GM12864 (cell line): Measurements from ENCODE around the gene TDRD1.

ENCODE experiments used
- DNase-seq: peaks from one replicate; pipeline ENCODE4 v3.0.0-alpha.2; 2011; ENCODE audit warnings: low read depth
- H3K4me3 ChIP-seq: 2 replicates; pipeline ENCODE4 v1.5.1; 2011; ENCODE audit warnings: mild to moderate bottlenecking, low read depth, low read length, control low read depth
- TF ChIP-seq, protein P1 (sequence below): IDR thresholded peaks from 2 replicates; pipeline ENCODE4 v1.5.1; 2011; ENCODE audit warnings: low read depth, mild to moderate bottlenecking, moderate library complexity, low read length, control low read depth, inconsistent platforms; ENCODE audit errors: missing control alignments

Gene TDRD1

DNA sequence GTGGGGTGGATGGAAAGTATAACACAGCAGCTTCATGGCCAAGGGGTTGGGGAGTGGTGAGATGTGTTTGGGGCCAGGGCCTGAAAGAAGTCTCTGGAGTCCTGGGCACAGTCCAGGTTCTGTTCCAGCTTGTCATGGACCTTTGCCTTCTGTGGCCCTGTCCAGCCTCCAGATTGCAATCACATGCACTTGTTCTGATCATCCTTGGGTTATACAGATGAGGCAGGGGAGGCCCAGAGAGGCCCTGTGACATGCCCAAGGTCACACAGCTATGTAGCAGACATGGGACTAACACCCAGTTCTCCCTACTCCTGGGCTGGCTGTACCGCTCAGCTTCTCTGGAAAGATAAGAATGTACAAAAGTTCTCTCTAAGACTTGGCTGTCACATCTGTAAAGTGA, 71.6 kb downstream of the TDRD1 start:
- TF ChIP-seq, protein P1, sequence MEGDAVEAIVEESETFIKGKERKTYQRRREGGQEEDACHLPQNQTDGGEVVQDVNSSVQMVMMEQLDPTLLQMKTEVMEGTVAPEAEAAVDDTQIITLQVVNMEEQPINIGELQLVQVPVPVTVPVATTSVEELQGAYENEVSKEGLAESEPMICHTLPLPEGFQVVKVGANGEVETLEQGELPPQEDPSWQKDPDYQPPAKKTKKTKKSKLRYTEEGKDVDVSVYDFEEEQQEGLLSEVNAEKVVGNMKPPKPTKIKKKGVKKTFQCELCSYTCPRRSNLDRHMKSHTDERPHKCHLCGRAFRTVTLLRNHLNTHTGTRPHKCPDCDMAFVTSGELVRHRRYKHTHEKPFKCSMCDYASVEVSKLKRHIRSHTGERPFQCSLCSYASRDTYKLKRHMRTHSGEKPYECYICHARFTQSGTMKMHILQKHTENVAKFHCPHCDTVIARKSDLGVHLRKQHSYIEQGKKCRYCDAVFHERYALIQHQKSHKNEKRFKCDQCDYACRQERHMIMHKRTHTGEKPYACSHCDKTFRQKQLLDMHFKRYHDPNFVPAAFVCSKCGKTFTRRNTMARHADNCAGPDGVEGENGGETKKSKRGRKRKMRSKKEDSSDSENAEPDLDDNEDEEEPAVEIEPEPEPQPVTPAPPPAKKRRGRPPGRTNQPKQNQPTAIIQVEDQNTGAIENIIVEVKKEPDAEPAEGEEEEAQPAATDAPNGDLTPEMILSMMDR, result no peak
- no peak overlapping the region for H3K4me3 ChIP-seq
- DNase-seq, result no peak

DNA sequence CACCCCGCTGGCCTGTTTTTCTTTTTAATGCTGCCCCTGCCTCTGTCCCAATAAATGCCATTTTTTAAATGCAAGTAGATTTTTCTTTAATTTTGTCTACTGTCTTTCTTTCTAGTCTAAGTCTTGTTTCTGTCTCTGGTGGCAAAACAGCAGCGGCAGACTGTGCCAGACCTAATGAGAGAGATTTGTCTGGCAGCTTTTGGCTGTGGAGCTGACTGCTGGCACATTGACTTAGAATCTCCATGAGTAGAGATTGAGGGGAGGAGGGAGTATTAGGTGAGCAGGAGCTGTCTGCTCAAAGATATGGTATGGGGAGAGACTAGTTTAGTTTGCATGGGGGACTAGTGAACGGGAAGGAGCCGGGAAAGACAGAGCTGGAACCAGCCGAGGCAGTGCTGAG, 72.9 kb downstream of the TDRD1 start:
- no peak overlapping the region for H3K4me3 ChIP-seq
- TF ChIP-seq, protein P1, result no peak
- DNase-seq, result no peak

DNA sequence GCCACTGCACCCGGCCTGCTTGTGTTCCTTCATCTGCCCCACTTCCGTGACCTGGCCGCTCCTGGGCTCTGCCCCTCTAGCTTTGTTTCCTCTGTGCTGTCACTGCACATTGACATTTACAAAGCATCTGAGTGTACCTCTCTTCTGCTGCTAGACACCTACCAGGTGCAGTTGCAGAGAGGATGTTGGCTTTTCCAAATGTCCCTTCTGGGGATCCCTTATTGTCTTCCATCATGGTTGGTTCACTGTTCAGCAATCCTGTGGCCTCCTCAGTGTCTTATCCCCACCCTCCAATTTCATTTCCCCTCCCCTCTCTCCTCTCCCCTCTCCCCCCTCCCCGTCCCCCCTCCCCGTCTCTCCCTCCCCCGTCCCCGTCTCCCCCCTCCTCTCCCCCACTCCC, 73.7 kb downstream of the TDRD1 start:
- TF ChIP-seq, protein P1, result no peak
- DNase-seq, result no peak
- H3K4me3 ChIP-seq, result no peak overlapping the region

DNA sequence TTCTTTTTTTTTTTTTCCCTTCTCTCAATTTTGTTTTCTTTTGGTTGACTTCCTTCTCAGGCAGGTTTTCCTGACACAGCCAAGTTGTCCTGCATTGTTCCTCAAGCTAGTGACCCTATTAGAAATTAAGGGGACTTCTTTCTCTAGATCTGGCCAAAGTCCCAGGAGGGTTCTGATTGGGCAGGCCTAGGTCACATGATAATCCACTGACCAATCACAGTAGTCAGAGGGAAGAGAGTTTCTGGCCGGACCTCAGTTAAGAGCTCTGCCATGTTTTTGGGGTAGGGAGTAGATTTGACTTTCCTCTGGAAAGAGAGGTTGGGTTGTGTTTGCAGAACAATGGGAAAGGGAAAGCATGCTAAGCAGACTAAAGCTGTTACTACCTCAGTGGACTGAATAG, 76.1 kb downstream of the TDRD1 start:
- H3K4me3 ChIP-seq, result no peak overlapping the region
- TF ChIP-seq, protein P1, result no peak
- no peak for DNase-seq

DNA sequence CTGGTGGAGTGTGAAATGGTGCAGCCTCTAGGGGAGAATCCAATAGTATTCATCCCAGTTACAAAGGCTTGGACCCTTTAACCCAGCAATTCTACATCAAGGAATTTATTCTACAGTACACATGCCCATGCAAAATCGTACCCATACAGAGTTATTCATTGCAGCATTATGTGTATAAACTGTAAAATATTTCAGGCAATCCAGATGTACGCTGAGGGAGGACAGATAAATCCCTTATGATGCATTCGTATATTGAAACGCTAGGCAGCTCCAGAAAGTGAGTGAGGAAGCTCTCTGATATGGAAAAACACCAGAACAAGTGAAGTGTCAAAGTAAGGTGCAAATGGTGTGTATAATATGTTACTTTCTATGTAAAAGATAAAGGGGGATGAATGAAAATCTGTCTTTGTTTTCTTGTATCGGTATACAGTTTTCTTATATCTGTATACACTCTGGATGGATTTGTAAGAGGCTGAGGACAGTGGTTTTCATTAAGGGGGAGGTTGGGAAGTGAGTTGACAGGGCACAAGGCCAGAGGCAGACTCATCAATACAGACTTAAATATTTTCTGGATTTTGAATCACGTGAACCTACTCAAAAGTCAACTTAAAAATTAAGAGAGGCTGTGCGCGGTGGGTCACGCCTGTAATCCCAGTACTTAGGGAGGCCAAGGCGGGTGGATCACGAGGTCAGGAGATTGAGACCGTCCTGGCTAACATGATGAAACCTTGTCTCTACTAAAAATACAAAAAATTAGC, 77.0 kb downstream of the TDRD1 start:
- no peak overlapping the region for H3K4me3 ChIP-seq
- TF ChIP-seq, protein P1, result no peak
- DNase-seq, result no peak

DNA sequence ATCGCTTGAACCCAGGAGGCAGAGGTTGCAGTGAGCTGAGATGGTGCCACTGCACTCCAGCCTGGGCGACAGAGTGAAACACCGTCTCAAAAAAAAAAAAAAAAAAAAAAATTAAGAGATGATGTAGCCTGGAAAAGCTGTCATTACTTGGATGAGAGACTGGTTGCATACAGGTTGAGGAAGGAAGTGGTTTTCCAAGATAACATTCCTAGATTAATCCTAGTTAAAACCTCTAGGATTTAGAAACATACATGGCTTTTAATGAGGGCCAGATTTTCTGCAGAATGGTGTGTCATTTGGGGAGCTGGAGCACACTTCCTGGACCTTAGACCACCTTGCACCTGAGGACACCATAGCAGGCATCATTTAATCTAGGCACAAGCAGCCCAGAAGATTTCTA, 77.7 kb downstream of the TDRD1 start:
- TF ChIP-seq, protein P1, result no peak
- no peak overlapping the region for H3K4me3 ChIP-seq
- DNase-seq, result no peak

DNA sequence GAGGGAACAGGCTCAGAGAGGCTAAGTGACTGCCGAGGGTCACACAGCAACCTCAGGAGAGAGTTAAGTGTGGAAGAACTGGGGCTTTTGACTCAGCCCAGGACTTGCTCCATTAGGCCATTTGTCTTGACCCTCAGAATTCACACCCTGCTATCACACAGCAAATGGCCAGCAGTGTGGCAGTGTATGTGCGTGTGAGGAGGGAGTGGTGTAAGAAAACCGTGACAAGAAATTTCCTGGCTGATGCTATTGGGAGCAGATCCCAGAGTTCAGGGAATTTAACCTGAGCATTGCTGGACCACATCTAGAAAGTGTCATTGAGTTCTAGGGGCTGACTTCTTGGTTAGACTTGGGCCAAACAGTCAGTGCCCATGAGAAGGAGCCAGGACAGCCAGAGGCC, 78.3 kb downstream of the TDRD1 start:
- TF ChIP-seq, protein P1, result no peak
- H3K4me3 ChIP-seq, result no peak overlapping the region
- no peak for DNase-seq
